Upper lobe of left lung (tissue), 4 donors: Measurements from ENCODE around the gene DBET.
"Not testable (repeated sequence)": the region's sequence is repeated elsewhere in the genome, so short reads cannot be mapped to it uniquely, and the experiment has no call there.

Experiments
- CTCF ChIP-seq, 6 experiments: fragments of 450-650 bp in 4 of 6; fragments of 200-600 bp in 2 of 6; sonication (generic) in 2 of 6; IDR thresholded peaks; one replicate each; pipeline ENCODE4 v1.5.1; 2016 to 2019; ENCODE audit warnings: antibody characterized with exemption in 6 of 6
- EP300 ChIP-seq, 4 donors: sonication (generic); formaldehyde crosslinking; IDR thresholded peaks; one replicate each; pipeline ENCODE4 v1.5.1; 2017; ENCODE audit warnings: antibody characterized with exemption in 4 of 4, control low read depth in 2 of 4
- POLR2A ChIP-seq, 4 donors: fragments of 450-650 bp; IDR thresholded peaks; one replicate each; pipeline ENCODE4 v1.5.1; 2016 to 2017; ENCODE audit warnings: antibody characterized with exemption in 4 of 4, mild to moderate bottlenecking in 2 of 4
- POLR2AphosphoS5 ChIP-seq, 2 donors: sonication (generic); formaldehyde crosslinking; IDR thresholded peaks; one replicate each; pipeline ENCODE4 v1.5.1; 2017; ENCODE audit warnings: antibody characterized with exemption in 2 of 2

- TF ChIP-seq CTCF, POLR2AphosphoS5, EP300, POLR2A (IDR thresholded peaks at IDR 0.05): not testable (repeated sequence)
Measured at GRCh38 chr4:190112879-190113278, 48.6 kb downstream of the DBET start.
